Measurements from ENCODE around the gene DPYD.

DPYD gene

DNA sequence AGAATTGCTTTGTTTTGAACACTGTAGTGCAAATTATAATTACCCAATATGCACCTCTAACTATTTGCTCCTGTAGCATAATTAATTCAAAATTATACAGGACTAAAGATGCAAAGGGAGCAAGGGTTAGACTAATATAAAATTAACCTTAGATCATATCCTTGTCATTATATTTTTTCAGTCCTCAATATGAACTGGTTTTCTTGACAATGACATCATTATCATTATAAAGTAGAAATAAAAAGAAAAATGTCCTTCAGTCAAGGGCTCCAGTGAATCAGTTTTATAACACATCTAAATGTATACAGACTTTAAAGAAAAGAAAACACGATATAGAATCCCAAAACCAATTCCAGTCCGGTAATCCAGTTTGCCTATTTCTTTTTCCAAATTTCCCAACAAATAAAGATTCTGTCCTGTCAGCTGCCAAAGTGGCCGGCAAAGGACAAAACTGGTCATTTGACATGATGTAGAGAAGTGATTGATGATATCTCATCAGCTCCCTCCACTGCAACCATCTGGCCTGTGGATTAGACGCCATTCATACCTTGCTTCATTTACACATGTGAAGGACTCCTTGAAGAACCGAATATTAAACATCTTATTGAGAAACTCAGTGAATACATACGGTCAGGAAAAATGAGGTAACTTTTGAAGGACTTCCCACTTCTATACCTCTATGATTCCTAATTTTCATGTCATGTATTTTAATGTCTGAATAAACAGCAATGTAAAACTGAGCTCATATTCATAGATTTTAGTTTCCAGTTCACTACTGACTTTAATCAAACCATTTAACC lies 15.5 kb downstream of the DPYD start:
- Histone ChIP-seq H2AFZ (ENCODE audit: low read depth) (no peak overlapping the region), H3K4me1 (ENCODE audit: low read depth, poor library complexity, severe bottlenecking) (no peaks in the 10 kb centered on the region), H3K27me3 (ENCODE audit: insufficient read depth, low read depth) (no peaks in the 10 kb centered on the region), H3K27ac (no peak overlapping the region), H3K79me2 (ENCODE audit: insufficient read depth, low read depth) (no peaks in the 10 kb centered on the region), H3K4me3 (IDR thresholded peaks at IDR 0.05; ENCODE audit: insufficient read depth, low read depth, low read length) (no peak overlapping the region), H3K4me2 (no peak overlapping the region), H3K9ac (no peak overlapping the region), H4K20me1 (ENCODE audit: insufficient read depth) (no peaks in the 10 kb centered on the region), H3K36me3 (ENCODE audit: insufficient read depth) (no peaks in the 10 kb centered on the region)
- TF ChIP-seq, protein P1, sequence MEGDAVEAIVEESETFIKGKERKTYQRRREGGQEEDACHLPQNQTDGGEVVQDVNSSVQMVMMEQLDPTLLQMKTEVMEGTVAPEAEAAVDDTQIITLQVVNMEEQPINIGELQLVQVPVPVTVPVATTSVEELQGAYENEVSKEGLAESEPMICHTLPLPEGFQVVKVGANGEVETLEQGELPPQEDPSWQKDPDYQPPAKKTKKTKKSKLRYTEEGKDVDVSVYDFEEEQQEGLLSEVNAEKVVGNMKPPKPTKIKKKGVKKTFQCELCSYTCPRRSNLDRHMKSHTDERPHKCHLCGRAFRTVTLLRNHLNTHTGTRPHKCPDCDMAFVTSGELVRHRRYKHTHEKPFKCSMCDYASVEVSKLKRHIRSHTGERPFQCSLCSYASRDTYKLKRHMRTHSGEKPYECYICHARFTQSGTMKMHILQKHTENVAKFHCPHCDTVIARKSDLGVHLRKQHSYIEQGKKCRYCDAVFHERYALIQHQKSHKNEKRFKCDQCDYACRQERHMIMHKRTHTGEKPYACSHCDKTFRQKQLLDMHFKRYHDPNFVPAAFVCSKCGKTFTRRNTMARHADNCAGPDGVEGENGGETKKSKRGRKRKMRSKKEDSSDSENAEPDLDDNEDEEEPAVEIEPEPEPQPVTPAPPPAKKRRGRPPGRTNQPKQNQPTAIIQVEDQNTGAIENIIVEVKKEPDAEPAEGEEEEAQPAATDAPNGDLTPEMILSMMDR (conservative IDR thresholded peaks at IDR 0.05; ENCODE audit: low read depth, low read length), result no peak

DNA sequence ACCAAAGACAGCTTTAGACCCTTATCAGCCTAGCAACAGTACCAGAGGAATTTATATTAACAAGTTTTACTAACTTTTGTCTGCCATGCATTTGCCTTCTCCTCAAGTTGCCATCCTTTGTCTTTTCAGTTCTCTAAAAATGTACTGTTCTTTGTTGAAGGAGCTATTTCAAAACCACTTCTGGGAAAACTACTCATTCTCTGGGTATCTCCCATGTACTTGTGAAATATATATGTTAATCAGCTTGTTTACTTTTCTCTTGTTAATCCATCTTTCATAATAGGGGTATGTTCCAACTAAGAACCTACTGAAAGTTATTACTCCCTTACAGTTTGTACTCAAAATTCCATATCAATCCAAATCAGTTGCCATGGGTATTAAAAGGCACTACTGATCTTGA lies 16.3 kb downstream of the DPYD start:
- H3K9ac ChIP-seq, result no peak overlapping the region
- no peaks in the 10 kb centered on the region for H3K4me1 ChIP-seq (ENCODE audit: low read depth, poor library complexity, severe bottlenecking)
- no peaks in the 10 kb centered on the region for H3K79me2 ChIP-seq (ENCODE audit: insufficient read depth, low read depth)
- H4K20me1 ChIP-seq (ENCODE audit: insufficient read depth), result no peaks in the 10 kb centered on the region
- TF ChIP-seq, protein P1 (conservative IDR thresholded peaks at IDR 0.05; ENCODE audit: low read depth, low read length), result no peak
- no peak overlapping the region for H3K27ac ChIP-seq
- no peak overlapping the region for H2AFZ ChIP-seq (ENCODE audit: low read depth)
- no peak overlapping the region for H3K4me3 ChIP-seq (IDR thresholded peaks at IDR 0.05; ENCODE audit: insufficient read depth, low read depth, low read length)
- no peaks in the 10 kb centered on the region for H3K27me3 ChIP-seq (ENCODE audit: insufficient read depth, low read depth)
- H3K36me3 ChIP-seq (ENCODE audit: insufficient read depth), result no peaks in the 10 kb centered on the region
- no peak overlapping the region for H3K4me2 ChIP-seq

DNA sequence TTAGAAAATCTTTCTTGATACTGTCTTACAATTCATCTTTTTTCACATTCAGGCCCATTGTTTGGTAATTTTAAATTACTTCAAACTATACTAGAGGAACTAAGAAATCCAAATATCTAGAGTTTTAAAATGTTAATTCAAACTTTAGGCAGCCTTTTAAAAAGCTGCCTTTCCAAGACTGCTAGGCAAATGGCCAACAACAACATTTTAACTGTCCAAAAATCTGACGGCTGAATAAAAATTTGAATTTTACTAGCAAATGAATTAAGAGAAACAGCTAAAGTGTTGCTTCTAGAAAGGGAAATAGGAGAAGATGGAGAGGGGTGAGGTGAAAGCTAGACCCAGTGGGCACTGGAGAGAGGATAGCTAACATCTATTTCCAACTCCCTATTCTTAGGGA lies 17.2 kb downstream of the DPYD start:
- TF ChIP-seq, protein P1 (conservative IDR thresholded peaks at IDR 0.05; ENCODE audit: low read depth, low read length), result no peak
- Histone ChIP-seq H3K36me3 (ENCODE audit: insufficient read depth) (no peaks in the 10 kb centered on the region), H3K9ac (no peak overlapping the region), H3K79me2 (ENCODE audit: insufficient read depth, low read depth) (no peaks in the 10 kb centered on the region), H3K4me2 (no peak overlapping the region), H3K4me1 (ENCODE audit: low read depth, poor library complexity, severe bottlenecking) (no peaks in the 10 kb centered on the region), H4K20me1 (ENCODE audit: insufficient read depth) (no peaks in the 10 kb centered on the region), H3K27ac (no peak overlapping the region), H3K4me3 (IDR thresholded peaks at IDR 0.05; ENCODE audit: insufficient read depth, low read depth, low read length) (no peak overlapping the region), H2AFZ (ENCODE audit: low read depth) (no peak overlapping the region), H3K27me3 (ENCODE audit: insufficient read depth, low read depth) (no peaks in the 10 kb centered on the region)

DNA sequence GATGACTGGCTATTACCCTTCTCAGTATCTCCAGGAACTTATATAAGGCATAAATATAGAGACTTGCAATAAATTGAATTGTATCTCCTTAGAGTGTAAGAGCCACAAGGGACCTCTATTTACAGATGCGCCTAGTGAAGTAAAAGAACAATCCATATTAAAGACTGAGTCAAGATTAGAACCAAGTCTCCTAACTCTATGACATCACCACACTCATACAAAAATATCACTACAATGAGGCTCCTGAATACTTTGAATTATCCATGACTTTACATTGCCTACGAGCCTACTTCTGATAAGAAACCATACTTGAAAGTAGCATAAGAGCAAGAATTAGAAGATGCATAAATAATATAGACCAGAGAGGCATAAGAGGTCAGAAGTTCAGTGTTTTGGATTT lies 18.8 kb downstream of the DPYD start:
- no peaks in the 10 kb centered on the region for H4K20me1 ChIP-seq (ENCODE audit: insufficient read depth)
- no peak overlapping the region for H3K4me2 ChIP-seq
- no peak overlapping the region for H3K4me3 ChIP-seq (IDR thresholded peaks at IDR 0.05; ENCODE audit: insufficient read depth, low read depth, low read length)
- H3K9ac ChIP-seq, result no peak overlapping the region
- no peaks in the 10 kb centered on the region for H3K79me2 ChIP-seq (ENCODE audit: insufficient read depth, low read depth)
- TF ChIP-seq, protein P1 (conservative IDR thresholded peaks at IDR 0.05; ENCODE audit: low read depth, low read length), result no peak
- H2AFZ ChIP-seq (ENCODE audit: low read depth), result no peak overlapping the region
- no peaks in the 10 kb centered on the region for H3K4me1 ChIP-seq (ENCODE audit: low read depth, poor library complexity, severe bottlenecking)
- no peaks in the 10 kb centered on the region for H3K36me3 ChIP-seq (ENCODE audit: insufficient read depth)
- no peak overlapping the region for H3K27ac ChIP-seq
- H3K27me3 ChIP-seq (ENCODE audit: insufficient read depth, low read depth), result no peaks in the 10 kb centered on the region
